ENCODE measurements around the gene TNFAIP8L3. TPM values are rescaled to one million over a fixed set of nuclear protein-coding genes. Genes with fewer than 3 reads are reported as not detected.

The TNFAIP8L3 gene
- total RNA-seq, 1 donor, result 8.3 TPM

- Histone ChIP-seq H3K79me2 (ENCODE audit: insufficient read depth, low read length) (no peaks in the 10 kb centered on the region), H4K20me1 (ENCODE audit: insufficient read depth, low read length) (no peaks in the 10 kb centered on the region), H3K27me3 (ENCODE audit: insufficient read depth, low read length) (no peaks in the 10 kb centered on the region), H3K4me1 (ENCODE audit: insufficient read depth, low read length) (peaks cover 35% of the 10 kb centered on the region), H3K4me2 (ENCODE audit: insufficient read depth, low read length) (peak overlapping the region; percentile 74), H3K4me3 (ENCODE audit: insufficient read depth, low read length) (peak overlapping the region; percentile 45), H3K36me3 (ENCODE audit: insufficient read depth, low read length) (no peaks in the 10 kb centered on the region), H3K9me3 (ENCODE audit: low read depth, low read length) (no peaks in the 10 kb centered on the region), H2AFZ (ENCODE audit: low read length) (peak overlapping the region; percentile 44), H3K27ac (ENCODE audit: low read depth, low read length) (peak overlapping the region; percentile 85)
- no peak for TF ChIP-seq CTCF (IDR thresholded peaks at IDR 0.05; ENCODE audit: extremely low read depth, low read depth, low read length)
- DNase-seq (ENCODE audit: insufficient read length, low spot score, missing footprints), result peak; percentile 71
These were observed 14.3 kb upstream of the TNFAIP8L3 start for GRCh38 chr15:51108933-51109550.

- Histone ChIP-seq H3K79me2 (ENCODE audit: insufficient read depth, low read length) (no peaks in the 10 kb centered on the region), H4K20me1 (ENCODE audit: insufficient read depth, low read length) (no peaks in the 10 kb centered on the region), H3K36me3 (ENCODE audit: insufficient read depth, low read length) (no peaks in the 10 kb centered on the region), H3K9me3 (ENCODE audit: low read depth, low read length) (no peaks in the 10 kb centered on the region), H3K4me3 (ENCODE audit: insufficient read depth, low read length) (no peak overlapping the region), H2AFZ (ENCODE audit: low read length) (no peak overlapping the region), H3K27me3 (ENCODE audit: insufficient read depth, low read length) (no peaks in the 10 kb centered on the region), H3K4me1 (ENCODE audit: insufficient read depth, low read length) (peaks cover 47% of the 10 kb centered on the region), H3K4me2 (ENCODE audit: insufficient read depth, low read length) (no peak overlapping the region), H3K27ac (ENCODE audit: low read depth, low read length) (no peak overlapping the region)
- TF ChIP-seq CTCF (IDR thresholded peaks at IDR 0.05; ENCODE audit: extremely low read depth, low read depth, low read length), result no peak
- DNase-seq (ENCODE audit: insufficient read length, low spot score, missing footprints), result no peak
These were observed 12.9 kb upstream of the TNFAIP8L3 start for GRCh38 chr15:51107612-51108011.

- Histone ChIP-seq H4K20me1 (ENCODE audit: insufficient read depth, low read length) (no peaks in the 10 kb centered on the region), H3K4me1 (ENCODE audit: insufficient read depth, low read length) (peaks cover 47% of the 10 kb centered on the region), H3K27ac (ENCODE audit: low read depth, low read length) (no peak overlapping the region), H3K4me2 (ENCODE audit: insufficient read depth, low read length) (no peak overlapping the region), H3K27me3 (ENCODE audit: insufficient read depth, low read length) (no peaks in the 10 kb centered on the region), H3K4me3 (ENCODE audit: insufficient read depth, low read length) (no peak overlapping the region), H3K79me2 (ENCODE audit: insufficient read depth, low read length) (no peaks in the 10 kb centered on the region), H3K9me3 (ENCODE audit: low read depth, low read length) (no peaks in the 10 kb centered on the region), H2AFZ (ENCODE audit: low read length) (no peak overlapping the region), H3K36me3 (ENCODE audit: insufficient read depth, low read length) (no peaks in the 10 kb centered on the region)
- DNase-seq (ENCODE audit: insufficient read length, low spot score, missing footprints), result no peak
- TF ChIP-seq CTCF (IDR thresholded peaks at IDR 0.05; ENCODE audit: extremely low read depth, low read depth, low read length), result no peak
These were observed 11.8 kb upstream of the TNFAIP8L3 start for GRCh38 chr15:51106481-51106880.

- H3K36me3 ChIP-seq (ENCODE audit: insufficient read depth, low read length), result no peaks in the 10 kb centered on the region
- no peaks in the 10 kb centered on the region for H3K27me3 ChIP-seq (ENCODE audit: insufficient read depth, low read length)
- no peak overlapping the region for H3K4me2 ChIP-seq (ENCODE audit: insufficient read depth, low read length)
- H3K27ac ChIP-seq (ENCODE audit: low read depth, low read length), result no peak overlapping the region
- no peaks in the 10 kb centered on the region for H4K20me1 ChIP-seq (ENCODE audit: insufficient read depth, low read length)
- peaks cover 45% of the 10 kb centered on the region for H3K4me1 ChIP-seq (ENCODE audit: insufficient read depth, low read length)
- no peak for TF ChIP-seq CTCF (IDR thresholded peaks at IDR 0.05; ENCODE audit: extremely low read depth, low read depth, low read length)
- H3K4me3 ChIP-seq (ENCODE audit: insufficient read depth, low read length), result no peak overlapping the region
- no peak overlapping the region for H2AFZ ChIP-seq (ENCODE audit: low read length)
- no peaks in the 10 kb centered on the region for H3K79me2 ChIP-seq (ENCODE audit: insufficient read depth, low read length)
- DNase-seq (ENCODE audit: insufficient read length, low spot score, missing footprints), result no peak
- H3K9me3 ChIP-seq (ENCODE audit: low read depth, low read length), result no peaks in the 10 kb centered on the region
These were observed 10.8 kb upstream of the TNFAIP8L3 start for GRCh38 chr15:51105430-51106016.

Data from osteoblast (primary cell).